Mesodermal cell (in vitro differentiated cells): Measurements from ENCODE around the gene S100P.
"Not testable (repeated sequence)": the region's sequence is repeated elsewhere in the genome, so short reads cannot be mapped to it uniquely, and the experiment has no call there.

Source experiments
- H3K27ac ChIP-seq: 2 replicates; pipeline ENCODE4 v1.7.0; 2013; ENCODE audit warnings: mild to moderate bottlenecking, low read depth, low read length, moderate library complexity; ENCODE audit not compliant: severe bottlenecking
- H3K36me3 ChIP-seq: 2 replicates; pipeline ENCODE4 v1.7.1; 2013; ENCODE audit warnings: mild to moderate bottlenecking, low read length, moderate library complexity; ENCODE audit not compliant: control insufficient read depth, insufficient read depth
- H3K4me1 ChIP-seq: one replicate; pipeline ENCODE4 v1.7.1; 2013; ENCODE audit warnings: mild to moderate bottlenecking, low read length; ENCODE audit not compliant: insufficient read depth, control insufficient read depth, poor library complexity, severe bottlenecking
- H3K4me3 ChIP-seq: 2 replicates; pipeline ENCODE4 v1.7.0; 2013; ENCODE audit warnings: low read length, control low read depth, mild to moderate bottlenecking; ENCODE audit not compliant: insufficient read depth, poor library complexity, severe bottlenecking; ENCODE audit errors: extremely low read depth
- H3K9me3 ChIP-seq: 2 replicates; pipeline ENCODE4 v1.7.1; 2013; ENCODE audit warnings: mild to moderate bottlenecking, low read length, moderate library complexity; ENCODE audit not compliant: control insufficient read depth
- WGBS, 2 experiments: methylation state at CpG; one replicate each; pipeline ENCODE4 v1.1.5; 2013; ENCODE audit warnings: missing lambda C conversion rate in 2 of 2; ENCODE audit not compliant: insufficient coverage in 2 of 2; 5-methylcytosine and 5-hydroxymethylcytosine counted together

S100P gene

DNA sequence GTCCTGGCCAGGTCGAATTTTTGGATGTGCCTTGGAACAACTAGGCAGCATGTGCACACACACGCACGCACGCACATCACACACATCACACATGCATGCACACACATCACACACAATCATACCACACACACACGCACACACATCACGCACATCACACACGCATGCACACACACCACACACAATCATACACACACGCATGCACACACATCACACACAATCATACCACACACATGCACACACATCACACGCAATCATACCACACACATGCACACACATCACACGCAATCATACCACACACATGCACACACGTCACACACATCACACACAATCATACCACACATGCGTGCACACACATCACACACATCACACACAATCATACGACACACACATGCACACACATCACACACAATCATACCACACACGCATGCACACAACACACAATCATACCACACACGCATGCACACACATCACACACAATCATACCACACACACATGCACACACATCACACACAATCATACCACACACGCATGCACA lies 31.8 kb downstream of the S100P start:
- not testable (repeated sequence) for H3K4me3 ChIP-seq, H3K36me3 ChIP-seq, H3K9me3 ChIP-seq, H3K27ac ChIP-seq
- peaks cover 17% of the 10 kb centered on the region for H3K4me1 ChIP-seq
- 82 to 91% methylated on average over 9 to 15 of the region's 16 CpGs for WGBS, 2 experiments

DNA sequence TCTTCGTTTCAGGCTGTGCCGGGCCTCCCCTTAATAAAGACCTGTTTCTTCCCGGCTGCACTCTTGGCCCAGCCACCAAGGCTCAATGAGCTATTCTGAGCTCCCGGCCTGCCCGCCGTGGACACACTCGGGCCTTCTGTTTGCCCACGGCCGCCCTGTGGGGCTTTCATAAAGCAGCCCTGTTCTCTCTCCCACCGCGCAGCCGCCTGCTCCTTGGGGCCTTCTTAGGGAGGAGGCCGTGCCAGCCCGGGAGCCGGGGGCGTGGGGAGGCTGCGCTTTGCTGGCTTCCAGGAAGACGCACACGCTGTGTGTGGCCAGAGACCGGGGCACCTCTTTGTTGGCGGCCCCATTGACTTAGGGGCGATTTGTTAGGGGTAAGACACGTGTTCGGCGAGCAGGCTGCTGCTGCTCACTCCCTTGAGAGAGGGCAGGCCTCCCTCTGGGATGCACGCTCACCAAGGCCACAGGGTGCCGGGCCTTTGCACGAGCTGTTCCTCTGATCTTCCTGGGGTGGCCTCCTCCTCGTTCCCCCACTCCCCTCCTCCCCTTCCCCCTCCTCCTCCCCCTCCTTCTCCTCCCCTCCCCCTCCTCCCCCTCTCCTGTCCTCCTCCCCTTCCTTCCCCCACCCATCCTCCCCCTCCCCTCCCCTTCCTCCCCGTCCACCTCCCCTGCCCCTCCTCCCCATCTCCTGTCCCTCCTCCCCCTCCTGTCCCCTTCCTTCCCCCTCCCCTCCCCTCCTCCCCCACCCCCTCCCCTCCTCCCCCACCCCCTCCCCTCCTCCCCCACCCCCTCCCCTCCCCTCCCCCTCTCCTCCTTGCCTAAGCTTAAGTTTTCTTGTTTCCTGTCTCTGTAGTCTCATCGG lies 33.6 kb downstream of the S100P start:
- Histone ChIP-seq H3K4me1 (peaks cover 17% of the 10 kb centered on the region), H3K27ac (peak overlapping the region; percentile 65), H3K4me3 (no peak overlapping the region), H3K36me3 (no peaks in the 10 kb centered on the region), H3K9me3 (no peaks in the 10 kb centered on the region)
- 56 to 68% methylated on average over 22 to 26 of the region's 31 CpGs for WGBS, 2 experiments

DNA sequence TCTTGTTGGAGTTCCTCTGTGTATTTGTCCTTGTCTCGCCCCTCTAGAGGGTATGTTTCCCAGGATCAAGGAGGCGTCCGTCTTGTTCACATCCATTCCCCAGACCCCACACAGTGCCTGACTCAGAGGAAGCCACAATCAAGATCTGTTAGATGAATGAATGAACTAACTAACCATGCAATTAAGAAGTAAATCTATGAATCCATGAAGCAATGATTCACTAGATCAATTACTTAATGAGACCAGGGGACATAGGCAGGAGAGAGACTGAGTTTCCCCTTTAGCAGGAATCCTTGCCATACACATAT lies 34.2 kb downstream of the S100P start:
- WGBS, 2 experiments: 91 to 92% methylated on average over 2 to 3 of the region's 3 CpGs
- no peaks in the 10 kb centered on the region for H3K9me3 ChIP-seq
- no peaks in the 10 kb centered on the region for H3K36me3 ChIP-seq
- H3K4me1 ChIP-seq: peaks cover 22% of the 10 kb centered on the region
- peak overlapping the region; percentile 45 for H3K27ac ChIP-seq
- H3K4me3 ChIP-seq: no peak overlapping the region

DNA sequence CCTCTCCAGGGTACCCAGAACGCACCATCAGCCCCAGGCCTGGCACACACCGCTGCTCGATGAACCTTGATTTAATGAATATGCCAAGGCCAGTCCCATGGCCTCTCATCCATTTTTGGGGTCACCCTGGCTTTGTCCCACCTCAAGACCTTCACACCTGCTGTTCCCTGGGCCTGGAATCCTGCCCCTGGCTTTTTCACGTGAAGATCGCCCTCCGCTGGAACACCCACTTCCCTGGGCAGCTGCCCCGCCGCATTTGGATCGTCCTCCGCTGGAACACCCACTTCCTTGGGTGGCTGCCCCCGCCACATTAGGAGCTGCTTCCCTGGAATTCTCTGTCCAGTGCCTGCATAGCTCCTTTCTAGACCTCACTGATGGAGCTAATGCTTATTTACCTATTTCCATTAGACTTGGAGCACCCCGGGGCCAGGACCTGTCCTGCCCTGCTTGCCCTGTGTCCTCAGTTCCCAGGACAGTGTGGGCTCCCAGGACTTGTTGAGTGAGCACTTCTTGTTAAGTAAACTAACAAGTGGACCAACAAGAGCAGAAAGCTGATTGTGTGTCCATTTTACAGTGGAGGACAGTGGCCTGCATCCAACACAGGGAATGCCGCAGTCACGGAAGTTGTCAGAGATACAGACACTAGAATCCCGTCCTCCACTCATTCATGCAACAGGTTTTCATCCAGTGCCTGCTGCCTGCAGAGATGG lies 34.8 kb downstream of the S100P start:
- H3K9me3 ChIP-seq: no peaks in the 10 kb centered on the region
- WGBS, 2 experiments: 91 to 93% methylated on average over 12 to 13 of the region's 15 CpGs
- no peaks in the 10 kb centered on the region for H3K36me3 ChIP-seq

DNA sequence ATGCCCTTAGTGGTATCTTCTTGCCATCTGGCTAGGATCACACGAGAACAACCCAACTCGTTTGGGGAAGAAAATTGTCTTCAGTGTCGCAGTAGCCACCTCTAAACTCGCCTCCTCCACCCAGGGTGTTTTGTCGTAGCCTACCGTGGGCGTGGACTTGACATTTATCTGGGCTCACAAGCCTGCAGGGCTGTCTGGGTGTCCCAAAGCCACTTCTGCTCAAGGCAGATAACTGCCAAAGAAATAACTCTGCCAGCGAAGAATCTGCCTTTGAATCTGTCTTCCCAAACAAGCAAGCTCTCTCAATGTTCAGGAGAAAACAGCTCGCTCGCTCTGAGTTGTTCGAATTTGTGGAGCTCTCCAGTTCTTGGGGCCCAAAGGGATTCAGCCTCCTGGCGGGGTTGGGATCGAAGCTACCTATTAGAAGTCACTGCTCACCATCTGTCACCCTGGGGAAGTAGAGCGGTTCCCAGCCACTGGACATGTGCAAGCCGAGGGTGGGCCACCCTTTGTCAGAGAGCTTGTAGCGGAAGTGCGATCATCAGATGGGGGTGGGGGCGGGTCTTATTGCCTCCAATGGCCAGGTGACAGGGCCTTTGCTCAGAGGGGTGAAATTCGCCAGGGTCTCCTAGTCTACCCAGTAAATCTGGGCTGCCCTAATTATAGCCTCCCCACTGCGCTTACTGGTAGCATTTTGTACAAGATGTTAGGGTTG lies 37.1 kb downstream of the S100P start:
- 84 to 86% methylated on average over 18 of the region's 20 CpGs for WGBS, 2 experiments

More for the DNA sequence above, 34.8 kb downstream of the S100P start:
- H3K27ac ChIP-seq: no peak overlapping the region
- peaks cover 26% of the 10 kb centered on the region for H3K4me1 ChIP-seq
- H3K4me3 ChIP-seq: no peak overlapping the region

DNA sequence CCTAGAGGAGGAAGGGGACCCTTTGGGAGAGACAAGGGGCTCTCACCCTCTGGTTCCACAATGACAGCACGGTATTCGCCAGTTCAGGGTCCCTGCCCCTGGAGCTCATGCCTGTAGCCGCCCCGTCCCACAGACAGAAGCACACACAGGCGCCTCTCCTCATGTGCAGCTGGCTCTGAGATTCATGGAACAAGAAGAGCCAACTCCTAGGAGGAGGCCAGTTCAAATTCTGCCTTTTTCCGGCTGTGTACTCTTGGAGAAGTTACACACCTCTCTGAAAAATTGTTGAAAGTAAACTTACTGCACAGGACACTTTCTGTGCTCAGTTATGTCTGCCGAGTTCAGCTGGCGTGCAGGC lies 37.6 kb downstream of the S100P start:
- H3K9me3 ChIP-seq: no peaks in the 10 kb centered on the region
- no peaks in the 10 kb centered on the region for H3K36me3 ChIP-seq
- no peak overlapping the region for H3K4me3 ChIP-seq
- H3K4me1 ChIP-seq: peaks cover 19% of the 10 kb centered on the region
- no peak overlapping the region for H3K27ac ChIP-seq
- WGBS, 2 experiments: 95 to 97% methylated on average over 7 to 8 of the region's 8 CpGs

More for the DNA sequence above, 37.1 kb downstream of the S100P start:
- Histone ChIP-seq H3K4me1 (peaks cover 19% of the 10 kb centered on the region), H3K4me3 (no peak overlapping the region), H3K27ac (no peak overlapping the region), H3K36me3 (no peaks in the 10 kb centered on the region), H3K9me3 (no peaks in the 10 kb centered on the region)

DNA sequence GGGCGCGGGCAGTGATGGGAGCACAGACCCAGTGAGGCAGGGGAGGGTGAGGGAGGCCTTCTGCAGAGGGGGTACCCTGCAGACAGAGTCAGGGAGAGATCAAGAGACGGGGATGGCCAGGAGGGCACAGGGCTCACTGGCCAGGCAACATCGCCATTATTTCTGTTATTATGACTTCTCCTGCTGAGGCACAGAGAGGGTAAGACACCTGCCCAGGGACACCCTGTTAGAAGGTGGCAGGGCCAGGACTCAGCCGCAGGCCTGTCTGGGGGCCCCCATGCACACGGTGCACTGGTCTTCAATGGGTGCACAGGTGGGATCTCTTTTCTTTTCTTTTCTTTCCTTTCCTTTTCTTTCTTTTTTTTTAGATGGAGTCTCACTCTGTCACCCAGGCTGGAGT lies 38.1 kb downstream of the S100P start:
- Histone ChIP-seq H3K36me3 (no peaks in the 10 kb centered on the region), H3K9me3 (no peaks in the 10 kb centered on the region), H3K4me3 (no peak overlapping the region), H3K27ac (no peak overlapping the region), H3K4me1 (peaks cover 19% of the 10 kb centered on the region)
- WGBS, 2 experiments: 86% methylated on average over 6 of the region's 6 CpGs

DNA sequence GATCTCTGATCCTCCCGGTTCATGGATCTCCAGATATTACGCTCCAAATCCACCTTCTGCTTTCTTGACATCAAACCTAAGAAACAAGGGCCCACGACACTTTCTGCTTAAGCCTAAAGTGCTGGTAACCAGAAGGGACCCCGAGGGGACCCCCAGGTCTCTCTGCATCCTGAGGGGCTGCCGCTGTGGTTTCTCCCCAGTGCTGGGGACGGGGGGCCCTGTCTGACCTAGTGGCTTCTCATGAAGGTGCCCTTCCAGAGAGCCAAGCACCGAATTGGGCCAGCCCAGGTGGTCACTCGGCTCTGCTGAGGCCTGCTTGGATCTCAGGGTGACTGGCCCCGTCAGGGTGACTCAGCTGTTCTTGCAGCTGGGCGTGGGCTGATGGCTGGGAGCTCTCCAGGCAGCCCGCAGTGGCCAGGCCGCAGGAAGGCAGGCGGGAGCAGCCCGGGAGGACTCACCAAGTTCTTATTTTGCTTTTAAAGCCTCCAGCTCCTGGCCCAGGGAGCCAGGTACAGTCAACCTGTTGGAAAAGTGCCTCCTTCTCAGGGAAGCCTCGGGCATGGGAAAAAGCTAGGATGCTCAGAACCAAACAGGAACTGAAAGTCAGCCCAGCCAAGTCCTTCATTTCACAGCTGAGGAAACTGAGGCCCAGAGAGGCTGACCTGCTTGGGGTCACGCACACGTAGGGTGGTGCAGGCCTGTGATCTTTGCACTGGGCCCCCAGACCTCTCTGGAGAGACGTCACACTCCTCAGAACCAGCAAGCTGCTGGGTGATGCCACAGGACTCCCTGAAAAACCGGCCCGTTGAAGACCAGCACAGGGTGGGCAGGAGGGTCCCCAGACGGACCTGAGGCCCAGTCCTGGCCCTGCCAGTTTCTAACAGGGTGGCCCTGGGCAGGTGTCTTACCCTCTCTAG lies 39.0 kb downstream of the S100P start:
- WGBS, 2 experiments: 81 to 89% methylated on average over 21 of the region's 21 CpGs
- H3K4me1 ChIP-seq: peaks cover 19% of the 10 kb centered on the region
- H3K27ac ChIP-seq: peak overlapping the region; percentile 83
- no peaks in the 10 kb centered on the region for H3K36me3 ChIP-seq
- no peaks in the 10 kb centered on the region for H3K9me3 ChIP-seq
- H3K4me3 ChIP-seq: no peak overlapping the region

DNA sequence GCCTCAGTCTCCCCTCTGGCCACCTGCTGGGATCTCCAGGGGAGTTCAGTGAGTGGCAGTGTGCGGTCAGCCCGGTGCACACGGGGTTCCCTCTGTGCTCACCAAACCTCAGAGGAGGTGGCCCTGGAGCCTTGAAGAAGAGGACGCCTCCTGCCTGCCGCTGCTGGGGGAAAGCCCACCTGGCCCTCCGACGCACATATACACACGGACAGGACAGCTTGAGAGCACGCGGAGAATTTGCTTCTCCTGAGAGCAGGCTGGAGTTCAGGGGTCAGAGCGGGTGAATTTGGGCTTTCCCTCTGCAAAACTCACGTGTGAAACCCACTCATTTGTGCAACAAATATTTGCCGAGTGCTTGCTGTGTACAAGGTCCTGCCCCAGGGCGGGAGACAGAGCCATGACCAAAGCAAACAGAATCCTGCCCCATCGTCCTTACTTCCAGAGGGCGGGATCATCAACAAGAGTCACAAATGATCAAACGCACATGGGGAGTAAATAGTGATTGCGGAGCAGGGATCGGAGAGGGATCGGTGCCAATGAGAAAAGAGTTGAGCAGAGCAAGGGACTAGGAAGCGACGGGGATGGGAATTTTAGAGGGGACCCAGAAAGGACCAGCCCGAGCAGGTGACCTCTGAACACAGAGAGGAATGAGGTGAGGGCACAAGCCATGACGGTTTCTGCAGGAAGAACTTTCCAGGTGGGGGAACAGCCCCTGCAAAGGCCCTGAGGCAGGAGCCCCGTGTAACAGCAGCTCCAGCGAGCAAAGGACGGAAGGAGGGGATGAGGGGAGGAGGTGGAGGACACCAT lies 39.9 kb downstream of the S100P start:
- Histone ChIP-seq H3K27ac (no peak overlapping the region), H3K9me3 (no peaks in the 10 kb centered on the region), H3K4me3 (no peak overlapping the region), H3K36me3 (no peaks in the 10 kb centered on the region), H3K4me1 (peaks cover 13% of the 10 kb centered on the region)
- WGBS, 2 experiments: 95% methylated on average over 24 to 26 of the region's 27 CpGs
